GM23248 (cell line): ENCODE measurements around the gene CALN1.

Experiments used
- EZH2 ChIP-seq: fragments of 200-600 bp; sonication (generic); IDR thresholded peaks from 2 replicates; pipeline ENCODE4 v1.6.1; 2018; ENCODE audit warnings: antibody characterized with exemption, mild to moderate bottlenecking; ENCODE audit not compliant: insufficient read depth, poor library complexity, severe bottlenecking
- EZH2phosphoT487 ChIP-seq: fragments of 200-600 bp; sonication (generic); IDR thresholded peaks from 2 replicates; pipeline ENCODE4 v1.6.1; 2018; ENCODE audit warnings: antibody characterized with exemption, moderate library complexity, mild to moderate bottlenecking, low read depth; ENCODE audit not compliant: insufficient read depth

- no peak for TF ChIP-seq EZH2phosphoT487
- TF ChIP-seq EZH2 = no peak
Measured at GRCh38 chr7:71784781-71785180, 627.4 kb downstream of the CALN1 start.
